HEK293 (cell line): Measurements from ENCODE around the gene UCMA.

Experiments
- CTCF ChIA-PET: fragments of 350-600 bp; formaldehyde crosslinking; extraction: SDS; loops from one replicate; lab custom pipeline; 2021; ENCODE audit warnings: antibody characterized with exemption; lab: Yijun Ruan, JAX
- POLR2A ChIA-PET: fragments of 300-600 bp; formaldehyde crosslinking; extraction: SDS; loops from one replicate; lab custom pipeline; 2020; ENCODE audit warnings: antibody characterized with exemption, inconsistent platforms; lab: Yijun Ruan, JAX
- H3K27ac ChIP-seq: fragments of 200-500 bp; sonication (Bioruptor generic); 2 replicates; pipeline ENCODE4 v1.5.1; 2014; ENCODE audit warnings: low read depth, low read length, control low read depth, inconsistent platforms; ENCODE audit errors: extremely low read depth
- H3K36me3 ChIP-seq, 2 experiments: fragments of 200-500 bp in 1 of 2; sonication (Bioruptor generic) in 1 of 2; 1 replicate in 1 of 2; 2 replicates in 1 of 2; pipeline ENCODE4 v1.5.1; 2014 to 2017; ENCODE audit warnings: inconsistent platforms in 2 of 2, low read length in 2 of 2; ENCODE audit not compliant: control insufficient read depth in 2 of 2, insufficient read depth in 1 of 2
- H3K4me1 ChIP-seq: fragments of 200-500 bp; sonication (Bioruptor generic); 2 replicates; pipeline ENCODE4 v1.5.1; 2014; ENCODE audit warnings: mild to moderate bottlenecking, low read length, inconsistent platforms; ENCODE audit not compliant: control insufficient read depth, insufficient read depth
- H3K4me3 ChIP-seq: 2 replicates; pipeline ENCODE4 v1.5.1; 2011; ENCODE audit warnings: low read depth, mild to moderate bottlenecking, control low read depth, low read length, moderate library complexity
- H3K9me3 ChIP-seq: fragments of 200-500 bp; sonication (Bioruptor generic); 2 replicates; pipeline ENCODE4 v1.5.1; 2014; ENCODE audit warnings: low read depth, low read length, inconsistent platforms; ENCODE audit not compliant: control insufficient read depth, insufficient read depth
- GLIS1 ChIP-seq: fragments of 450-650 bp; formaldehyde crosslinking; IDR thresholded peaks from 2 replicates; pipeline ENCODE4 v1.5.1; 2016; ENCODE audit warnings: missing biosample characterization, missing genetic modification characterization
- PRDM1 ChIP-seq: fragments of 450-650 bp; formaldehyde crosslinking; IDR thresholded peaks from 2 replicates; pipeline ENCODE4; 2016; ENCODE audit warnings: missing biosample characterization, missing genetic modification characterization
- REST ChIP-seq: fragments of 450-650 bp; formaldehyde crosslinking; IDR thresholded peaks from 2 replicates; pipeline ENCODE4 v1.5.1; 2016; ENCODE audit warnings: missing biosample characterization, missing genetic modification characterization
- ZBTB49 ChIP-seq: fragments of 450-650 bp; formaldehyde crosslinking; IDR thresholded peaks from 2 replicates; pipeline ENCODE4 v1.5.1; 2016; ENCODE audit warnings: missing biosample characterization, missing genetic modification characterization, low read depth
- ZNF501 ChIP-seq: fragments of 450-650 bp; formaldehyde crosslinking; IDR thresholded peaks from 2 replicates; pipeline ENCODE4 v1.5.1; 2016; ENCODE audit warnings: missing biosample characterization, missing genetic modification characterization
- ZNF560 ChIP-seq: fragments of 450-650 bp; formaldehyde crosslinking; IDR thresholded peaks from 2 replicates; pipeline ENCODE4 v1.5.1; 2017; ENCODE audit warnings: missing biosample characterization, missing genetic modification characterization, borderline replicate concordance
- ZNF791 ChIP-seq: fragments of 450-650 bp; formaldehyde crosslinking; IDR thresholded peaks from 2 replicates; pipeline ENCODE4 v1.5.1; 2016; ENCODE audit warnings: missing biosample characterization, missing genetic modification characterization

The UCMA gene

GRCh38 chr10:13224210-13224995 is 9.8 kb downstream of the UCMA start:
- ChIA-PET POLR2A (no interaction called here), CTCF (no interaction called here)
- Histone ChIP-seq H3K36me3 (no peaks in the 10 kb centered on the region), H3K4me3 (no peak overlapping the region), H3K4me1 (no peaks in the 10 kb centered on the region), H3K9me3 (no peaks in the 10 kb centered on the region), H3K27ac (no peak overlapping the region)
- peak; percentile 78 for TF ChIP-seq REST
- peak; percentile 92 for TF ChIP-seq PRDM1 (tag by site-specific recombination)
- no peak for TF ChIP-seq ZNF791

GRCh38 chr10:13223241-13223640 is 10.9 kb downstream of the UCMA start:
- ChIA-PET CTCF (no interaction called here), POLR2A (interaction anchor here (0.7 kb wide), 1 partner anchor 179 kb away, joined by 4 read pairs; no protein-coding TSS in a partner anchor)
- H3K27ac ChIP-seq = no peak overlapping the region
- H3K9me3 ChIP-seq = no peaks in the 10 kb centered on the region
- no peak overlapping the region for H3K4me3 ChIP-seq
- TF ChIP-seq ZNF501 (tag by site-specific recombination) = no peak
- TF ChIP-seq, all 188 proteins: peak for 0
- no peaks in the 10 kb centered on the region for H3K36me3 ChIP-seq
- no peaks in the 10 kb centered on the region for H3K4me1 ChIP-seq

GRCh38 chr10:13222566-13222965 is 11.6 kb downstream of the UCMA start:
- POLR2A ChIA-PET = interaction anchor here (0.7 kb wide), 1 partner anchor 180 kb away, joined by 4 read pairs; no protein-coding TSS in a partner anchor
- H3K27ac ChIP-seq = no peak overlapping the region
- H3K9me3 ChIP-seq = no peaks in the 10 kb centered on the region
- TF ChIP-seq GLIS1 (tag by site-specific recombination) (peak; percentile 65), ZNF560 (tag by site-specific recombination) (no peak)
- TF ChIP-seq, all 188 proteins: peak for 1
- no peak overlapping the region for H3K4me3 ChIP-seq
- H3K4me1 ChIP-seq = no peaks in the 10 kb centered on the region
- CTCF ChIA-PET = no interaction called here
- H3K36me3 ChIP-seq = no peaks in the 10 kb centered on the region

- Histone ChIP-seq H3K4me3 (no peak overlapping the region), H3K27ac (no peak overlapping the region), H3K36me3 (no peaks in the 10 kb centered on the region), H3K9me3 (no peaks in the 10 kb centered on the region), H3K4me1 (no peaks in the 10 kb centered on the region)
- no peak for TF ChIP-seq ZBTB49 (tag by site-specific recombination)
- ChIA-PET CTCF (interaction anchor here (0.6 kb wide), 1 partner anchor 81 kb away, joined by 4 read pairs; no protein-coding TSS in a partner anchor), POLR2A (no interaction called here)
Observed at GRCh38 chr10:13222151-13222550, 12.0 kb downstream of the UCMA start.
